ACHN (cell line): ENCODE measurements around the gene ANKLE2.
"Not testable (repeated sequence)": the region's sequence is repeated elsewhere in the genome, so short reads cannot be mapped to it uniquely, and the experiment has no call there.

Source experiments
- DNase-seq: peaks from one replicate; pipeline ENCODE4 v3.0.0-alpha.2; 2015
- in situ Hi-C: cut with HindIII; loops from 2 replicates; pipeline ENCODE4 v1.10.0; 2017; ENCODE audit warnings: low sequenced_read_pairs, low pct_ligation_motif_present, low pct_unique_long_range_greater_than_20kb

The ANKLE2 gene

DNA sequence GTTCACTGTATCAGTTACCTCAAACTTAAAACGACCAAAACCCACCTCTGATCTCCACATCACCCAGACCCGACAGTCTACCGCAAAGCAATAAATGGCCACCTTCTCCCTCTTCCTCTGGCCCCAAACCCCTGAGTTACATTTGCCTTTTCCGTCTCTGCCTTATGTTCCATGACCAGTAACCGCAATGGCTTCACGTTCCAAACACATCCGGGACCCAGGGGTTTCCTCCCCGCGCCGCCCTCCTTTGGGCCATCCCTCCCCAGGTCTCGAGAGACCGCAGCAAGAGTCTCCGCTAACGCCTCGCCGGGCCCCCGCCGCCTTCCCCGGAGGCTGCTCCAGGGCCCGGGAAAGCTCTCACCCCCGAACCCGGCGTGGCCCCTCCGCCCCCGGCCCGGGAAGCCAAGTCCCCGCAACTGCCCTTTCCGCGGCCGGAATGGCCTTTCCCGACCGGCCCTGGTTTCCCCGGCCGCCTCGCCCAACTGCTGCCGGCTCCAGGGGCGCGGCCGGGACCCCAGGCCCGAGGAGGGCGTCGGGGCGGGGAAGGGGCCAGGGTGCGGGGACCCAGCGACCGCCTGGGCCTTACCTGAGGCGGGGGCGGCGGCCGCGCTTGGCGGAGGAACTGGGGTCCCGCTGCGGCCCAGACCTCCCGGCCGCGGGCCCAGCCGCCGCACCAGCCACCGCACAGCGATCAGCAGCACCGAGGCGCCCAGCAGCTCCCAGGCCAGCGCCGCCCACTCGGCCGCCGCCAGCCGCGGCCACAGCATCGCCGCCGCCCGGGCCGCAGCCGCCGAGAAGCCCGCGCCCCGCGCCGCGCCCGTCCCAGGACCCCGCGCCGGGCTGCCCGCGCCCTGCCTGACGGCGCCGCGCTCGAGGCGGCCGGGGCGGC, at the start of gene ANKLE2:
Gene ANKLE2, minus strand, starts transcription at position 801 of the 889 bp plus-strand sequence. Its CDS starts 34 bp downstream, at position 767.
- in situ Hi-C loops, result no loop called here
- DNase-seq, result peak; percentile 92

DNA sequence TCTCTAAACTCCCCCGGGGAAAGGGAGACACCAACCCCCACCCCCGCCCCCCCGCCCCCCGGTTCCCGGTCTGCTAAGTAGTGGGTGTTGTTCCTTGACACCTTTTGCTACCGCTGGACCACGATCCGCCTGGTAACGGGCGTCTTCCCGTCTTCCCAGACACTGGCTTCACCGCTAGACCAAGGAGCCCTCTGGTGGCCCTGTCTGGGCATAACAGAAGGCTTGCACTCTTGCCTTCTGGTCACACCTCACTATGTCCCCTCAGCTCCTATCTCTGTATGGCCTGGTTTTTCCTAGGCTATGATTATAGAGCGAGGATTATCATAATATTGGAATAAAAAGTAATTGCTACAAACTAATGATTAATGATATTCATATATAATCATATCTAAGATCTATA, 47.8 kb upstream of the ANKLE2 start:
- in situ Hi-C loops, result not testable (repeated sequence)
- DNase-seq, result peak; percentile 46

DNA sequence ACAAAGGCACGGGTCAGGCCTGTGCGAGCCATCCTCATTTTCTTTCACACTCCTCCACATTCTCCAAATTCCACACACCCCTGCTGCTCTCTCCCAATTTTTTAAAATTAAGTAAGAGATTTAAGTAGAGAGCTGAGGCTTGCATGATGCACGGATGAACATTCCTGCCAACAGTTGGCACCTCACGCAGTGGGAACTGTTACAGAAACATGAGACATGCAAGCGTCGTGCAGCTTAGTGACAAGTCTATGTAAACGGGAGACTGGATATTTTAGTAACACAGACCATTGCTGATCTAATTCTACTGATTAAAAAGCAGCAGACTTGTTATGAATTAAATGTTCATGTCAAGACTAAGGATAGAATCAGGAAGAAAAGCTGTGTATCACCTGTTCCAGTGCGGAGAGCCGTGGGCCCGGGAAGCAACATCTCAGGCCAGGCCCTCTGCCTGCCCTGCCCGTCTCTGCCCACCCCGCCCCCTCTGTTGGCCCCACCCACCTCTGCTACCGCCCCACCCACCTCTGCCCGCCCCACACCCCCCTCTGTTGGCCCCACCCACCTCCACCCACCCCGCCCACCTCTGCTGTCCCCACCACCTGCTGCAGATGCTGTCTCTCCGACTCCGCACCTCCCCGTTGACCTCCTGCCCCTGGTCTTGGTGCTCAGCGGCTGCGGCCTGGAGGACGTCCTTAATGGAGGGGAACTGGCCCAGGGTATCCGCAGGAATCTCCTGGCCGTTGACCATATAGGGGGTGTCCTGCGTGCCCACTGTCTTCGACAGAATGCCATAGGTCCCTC, 45.9 kb upstream of the ANKLE2 start:
- in situ Hi-C loops, result no loop called here
- peak; percentile 14 for DNase-seq

DNA sequence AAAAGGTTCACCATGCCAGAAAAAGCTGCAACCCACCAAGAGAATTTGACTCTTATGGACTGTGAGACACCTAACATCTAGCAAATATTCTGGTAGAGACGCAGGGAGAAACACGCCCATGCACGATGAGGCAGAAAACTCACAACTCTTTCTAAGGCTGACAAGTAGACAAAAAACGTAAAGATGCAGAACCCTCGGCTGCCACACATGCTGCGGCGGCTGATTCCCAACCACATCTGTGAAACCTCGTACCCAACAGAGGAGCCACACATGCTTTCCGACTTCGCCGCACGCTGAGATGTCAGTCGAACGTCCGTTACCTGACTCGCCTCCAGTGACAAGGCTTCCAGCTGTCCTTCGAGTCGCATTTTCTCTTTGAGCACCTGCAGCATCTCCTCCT, 45.2 kb upstream of the ANKLE2 start:
- in situ Hi-C loops, result no loop called here
- no peak for DNase-seq

DNA sequence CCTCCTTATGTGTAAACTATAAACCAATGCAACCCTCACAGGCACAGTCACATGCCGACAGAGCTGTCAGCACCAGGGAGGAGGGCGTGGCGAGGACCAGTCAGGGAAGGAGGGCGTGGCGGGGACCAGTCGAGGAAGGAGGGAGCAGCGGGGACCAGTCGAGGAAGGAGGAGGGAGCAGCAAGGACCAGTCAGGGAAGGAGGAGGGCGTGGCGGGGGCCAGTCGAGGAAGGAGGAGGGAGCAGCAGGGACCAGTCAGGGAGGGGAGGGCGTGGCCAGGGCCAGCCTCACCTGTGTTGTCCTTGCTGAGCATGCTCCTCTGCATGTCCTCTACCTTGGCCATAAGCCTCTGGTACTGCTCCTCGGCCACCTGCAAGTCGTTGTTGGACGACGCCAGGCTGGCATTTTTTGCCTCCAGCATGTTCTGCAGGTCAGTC, 42.8 kb upstream of the ANKLE2 start:
- in situ Hi-C loops, result no loop called here
- DNase-seq, result no peak

DNA sequence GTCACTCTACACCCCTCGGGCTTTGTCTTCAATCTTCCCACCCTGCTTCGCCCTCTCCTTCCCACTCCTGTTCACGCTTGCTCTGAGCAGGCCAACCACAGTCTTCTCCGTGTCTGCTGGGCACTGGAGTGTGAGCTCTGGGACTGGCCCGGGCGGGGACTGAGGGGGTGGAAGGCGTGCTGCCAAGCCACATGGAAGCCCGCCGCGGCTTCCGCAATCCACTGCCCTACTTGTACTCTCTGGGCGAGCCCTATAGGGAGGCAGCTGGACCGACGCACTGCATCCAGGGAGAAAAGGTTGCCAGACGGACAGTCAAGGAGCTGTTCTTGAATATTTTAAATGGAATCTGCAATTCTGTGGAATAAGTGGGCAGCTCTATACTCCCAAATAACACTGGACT, 42.3 kb upstream of the ANKLE2 start:
- DNase-seq, result no peak
- in situ Hi-C loops, result no loop called here

DNA sequence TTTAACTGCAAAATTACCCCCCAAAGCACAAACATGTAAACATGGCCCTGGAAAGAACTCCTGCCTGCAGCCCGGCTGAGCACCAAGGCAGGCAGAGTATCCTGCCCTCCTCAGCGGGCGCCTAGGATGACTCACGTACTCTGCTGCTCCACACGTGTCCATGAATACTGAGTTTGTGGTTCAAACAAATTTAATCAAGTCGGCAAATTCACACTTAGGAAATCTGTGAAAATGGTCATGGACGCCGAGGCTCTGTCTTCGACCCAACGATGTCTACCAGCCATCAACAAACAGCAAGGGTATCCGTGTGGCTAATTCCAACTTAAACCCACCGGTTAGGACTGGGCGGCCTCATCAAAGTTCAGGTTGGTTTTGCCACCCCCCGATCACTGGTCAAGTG, 41.5 kb upstream of the ANKLE2 start:
- DNase-seq, result no peak
- in situ Hi-C loops, result no loop called here

DNA sequence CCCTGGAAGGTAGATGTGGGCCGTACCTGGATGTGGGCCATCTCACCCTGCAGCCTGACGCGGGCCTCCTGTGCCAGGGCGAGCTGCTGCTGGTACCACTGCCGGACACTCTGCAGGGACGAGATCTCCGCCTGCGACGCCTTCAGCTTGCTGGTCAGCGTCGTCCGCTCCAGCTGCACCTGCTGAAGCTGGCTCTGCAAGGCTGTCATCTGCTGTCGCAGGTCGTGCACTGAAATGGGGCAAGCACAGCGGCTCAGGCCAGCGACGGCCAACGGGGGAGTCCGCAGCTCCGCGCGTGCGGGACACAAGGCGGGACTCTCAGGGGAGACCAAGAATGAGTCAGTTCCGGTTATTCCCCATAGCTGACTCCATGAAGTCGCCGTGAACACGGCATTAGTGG, 40.1 kb upstream of the ANKLE2 start:
- DNase-seq, result no peak
- in situ Hi-C loops, result no loop called here

DNA sequence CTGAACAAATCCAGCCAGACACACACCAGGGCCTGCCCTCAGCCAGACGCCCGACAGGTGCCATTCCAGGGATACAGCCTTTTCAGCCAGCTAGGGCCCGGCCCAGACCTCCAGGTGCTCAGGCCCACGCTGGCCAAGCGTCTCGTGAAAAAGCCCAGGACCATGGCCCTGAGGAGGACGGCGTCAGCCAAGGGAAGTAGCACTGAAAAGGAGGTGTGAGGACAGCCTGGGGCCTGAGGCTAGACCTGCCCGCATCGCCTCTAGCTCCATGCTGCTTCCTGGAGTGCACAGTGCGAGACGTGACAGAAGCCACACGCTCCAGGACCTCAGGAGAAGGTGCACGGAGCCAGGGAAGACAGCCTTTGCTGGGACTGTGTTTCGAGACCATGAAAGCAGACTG, 37.2 kb upstream of the ANKLE2 start:
- in situ Hi-C loops, result no loop called here
- DNase-seq, result no peak

DNA sequence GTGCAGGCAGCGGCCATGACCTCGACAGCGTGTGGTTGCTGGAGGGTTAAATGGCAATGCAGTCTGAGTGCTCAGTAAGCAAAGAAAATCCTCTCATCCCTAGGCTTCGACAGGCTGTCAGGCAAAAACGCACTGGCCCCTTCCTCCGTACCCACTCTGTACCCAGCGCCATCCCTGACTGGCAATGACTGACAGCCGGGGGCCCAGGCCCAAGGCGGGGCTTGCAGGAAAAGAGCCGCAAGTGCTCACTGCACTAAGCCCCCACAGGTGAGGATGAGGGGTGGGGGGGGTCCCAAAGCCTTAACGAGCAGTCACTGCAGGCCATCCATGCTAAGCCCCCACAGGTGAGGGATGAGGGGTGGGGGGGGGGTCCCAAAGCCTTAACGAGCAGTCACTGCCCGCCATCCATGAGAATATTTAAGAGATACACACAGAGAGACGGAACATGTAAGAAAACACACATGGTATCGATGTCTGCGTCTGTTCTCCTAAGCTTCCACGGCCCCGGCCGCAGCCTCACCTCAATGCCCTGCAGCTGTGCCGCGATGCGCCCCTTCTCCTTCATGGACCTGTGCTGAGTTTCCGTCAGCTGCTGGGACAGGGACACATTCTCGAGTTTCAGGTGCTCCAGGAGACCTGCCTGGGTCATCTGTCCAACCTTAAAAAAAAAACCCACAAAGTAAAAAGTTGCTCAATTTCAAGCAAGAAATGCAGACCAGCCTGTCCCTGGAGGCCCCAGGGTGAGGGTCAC, 36.4 kb upstream of the ANKLE2 start:
- DNase-seq, result no peak
- in situ Hi-C loops, result no loop called here

DNA sequence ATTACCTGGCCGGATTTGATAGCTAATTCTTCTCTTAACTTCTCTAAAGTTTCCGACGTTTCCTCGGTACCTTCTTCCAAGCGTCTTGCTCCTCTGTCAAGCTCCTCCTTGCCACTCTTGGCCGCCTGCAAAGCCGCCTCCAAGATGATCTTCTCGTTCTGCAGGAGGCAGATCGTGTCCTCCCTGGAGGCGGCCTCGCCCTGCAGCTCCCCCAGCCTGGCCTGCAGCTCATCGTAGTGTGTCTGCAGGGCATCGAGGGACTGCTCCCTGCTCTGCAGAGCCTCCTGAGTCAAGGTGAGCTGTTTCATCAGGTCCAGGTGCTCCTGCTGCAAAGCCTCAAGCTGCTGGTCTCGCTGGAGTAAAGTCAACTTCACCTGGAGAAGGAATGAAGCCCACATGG, 34.2 kb upstream of the ANKLE2 start:
- no peak for DNase-seq
- in situ Hi-C loops, result no loop called here

DNA sequence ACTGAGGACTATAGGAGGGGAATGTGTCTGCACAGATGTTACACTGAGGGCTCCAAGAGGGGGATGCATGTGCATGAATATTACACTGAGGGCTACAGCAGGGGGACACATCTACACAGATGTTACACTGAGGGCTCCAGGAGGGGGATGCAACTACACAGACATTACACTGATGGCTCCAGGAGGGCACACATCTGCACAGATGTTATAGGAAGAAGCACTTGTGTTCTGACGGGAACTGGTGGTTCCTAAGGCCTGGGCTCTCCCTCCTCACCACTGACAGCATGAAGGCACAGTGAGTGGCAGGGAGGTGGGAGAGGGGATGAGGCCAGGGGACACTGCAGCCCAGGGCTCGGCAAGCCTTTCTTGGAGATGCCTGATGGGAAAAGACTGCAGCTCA, 30.3 kb upstream of the ANKLE2 start:
- in situ Hi-C loops, DNase-seq: not testable (repeated sequence)

DNA sequence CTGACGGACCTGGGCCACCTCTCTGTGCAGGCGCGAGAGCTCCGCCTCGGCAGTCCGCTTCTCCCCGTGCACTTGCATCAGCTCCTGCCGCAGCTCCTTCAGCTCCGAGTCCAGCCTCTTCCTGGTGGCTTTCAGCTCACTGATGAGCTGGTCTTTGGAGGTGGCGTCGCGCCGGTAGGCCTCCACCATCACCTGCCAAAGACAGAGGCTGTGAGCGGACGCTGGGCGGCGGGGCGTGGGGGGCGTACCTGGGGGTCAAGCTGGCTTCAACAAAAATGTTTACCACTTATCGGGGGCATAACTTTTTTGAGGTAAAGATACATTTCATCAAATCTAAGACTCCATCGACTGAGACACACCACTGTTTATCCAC, 27.5 kb upstream of the ANKLE2 start:
- in situ Hi-C loops, result no loop called here
- no peak for DNase-seq

DNA sequence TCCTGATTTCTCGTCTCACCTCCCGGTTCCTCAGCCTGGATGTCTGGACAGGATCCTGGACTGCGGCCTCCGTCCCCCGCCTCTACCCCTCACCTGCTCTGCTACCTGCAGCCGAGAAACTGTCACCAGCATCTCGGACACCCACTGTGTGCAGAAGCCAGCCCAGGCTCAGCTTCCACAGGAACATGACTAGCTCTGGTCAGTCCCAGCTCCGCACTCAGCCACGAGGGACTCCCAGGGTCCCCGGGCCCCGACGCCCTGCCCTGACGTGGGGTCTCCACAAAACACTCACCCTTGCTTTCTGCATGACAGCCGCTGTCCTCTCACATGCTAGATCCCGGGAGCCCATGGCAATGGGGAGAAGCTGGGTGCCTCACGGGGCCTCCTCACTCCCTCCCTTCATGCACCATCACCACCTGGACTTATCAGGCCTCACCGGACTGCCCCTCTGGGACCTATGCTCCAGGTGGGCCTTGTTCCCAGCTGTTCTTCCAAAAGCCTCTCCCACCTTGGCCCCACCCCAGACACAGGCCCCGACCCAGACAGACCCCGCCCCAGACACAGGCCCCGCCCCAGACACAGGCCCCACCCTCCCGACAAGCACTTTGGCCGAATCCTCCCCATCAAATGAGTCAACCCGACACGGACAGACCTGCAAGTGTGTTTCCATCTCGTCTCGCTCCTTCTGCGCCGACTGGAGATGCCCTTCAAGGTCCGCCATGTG, 26.9 kb upstream of the ANKLE2 start:
- in situ Hi-C loops, result no loop called here
- DNase-seq, result no peak

DNA sequence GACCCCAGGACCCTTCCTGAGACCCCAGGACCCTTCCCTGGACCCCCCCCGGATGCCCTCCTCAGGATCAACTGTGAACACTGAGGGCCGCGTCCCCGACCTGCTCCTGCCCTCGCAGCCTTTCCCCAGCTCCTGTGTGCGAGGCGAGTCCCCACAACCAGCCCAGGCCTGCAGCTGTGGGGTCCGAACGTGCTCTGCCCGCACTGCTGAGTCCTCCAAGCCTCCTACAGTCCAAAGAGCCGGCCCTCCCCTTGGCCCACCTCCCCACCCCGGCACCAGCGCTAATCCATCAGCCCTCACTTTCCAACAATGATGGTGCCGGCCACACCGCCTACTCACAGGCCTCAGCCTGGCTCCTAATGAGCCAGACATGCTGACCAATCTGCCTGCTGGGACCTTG, 26.2 kb upstream of the ANKLE2 start:
- DNase-seq, result no peak
- in situ Hi-C loops, result no loop called here

DNA sequence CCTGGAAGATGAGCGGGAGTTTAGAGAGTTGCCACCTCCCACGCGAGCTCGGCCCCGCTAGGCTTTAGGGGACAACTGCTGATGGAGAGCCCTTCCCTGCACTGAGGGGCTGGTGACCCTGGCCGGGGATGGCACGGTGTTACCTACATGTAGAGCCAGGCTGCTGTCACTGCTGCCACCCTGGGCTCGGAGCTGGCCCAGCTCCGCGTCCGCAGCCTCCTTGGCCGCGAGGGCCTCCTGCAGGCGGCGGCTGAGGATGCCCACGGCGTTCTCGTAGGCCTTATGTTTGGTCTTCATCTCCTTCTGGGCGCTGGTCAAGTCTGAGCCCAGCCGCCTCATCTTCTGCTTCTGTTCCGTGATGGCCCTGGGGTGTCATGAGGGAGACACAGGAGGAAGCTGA, 24.6 kb upstream of the ANKLE2 start:
- no peak for DNase-seq

DNA sequence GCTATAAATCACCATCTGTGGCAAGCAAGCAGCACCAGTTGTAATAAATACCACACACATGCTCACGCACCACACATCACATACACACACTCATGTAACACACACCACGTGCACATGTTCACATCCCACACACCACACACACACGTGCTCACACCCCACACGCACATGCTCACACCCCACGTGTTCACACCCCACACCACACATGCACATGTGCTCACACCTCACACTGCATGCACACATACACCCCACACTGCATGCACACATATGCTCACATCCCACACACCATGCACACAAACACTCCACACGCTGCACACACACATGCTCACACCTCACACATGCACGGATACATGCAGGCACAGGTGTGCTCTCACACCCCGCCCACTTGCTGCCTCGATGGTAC, 22.9 kb upstream of the ANKLE2 start:
- in situ Hi-C loops, result no loop called here

More for the DNA sequence above, 24.6 kb upstream of the ANKLE2 start:
- in situ Hi-C loops, result no loop called here

DNA sequence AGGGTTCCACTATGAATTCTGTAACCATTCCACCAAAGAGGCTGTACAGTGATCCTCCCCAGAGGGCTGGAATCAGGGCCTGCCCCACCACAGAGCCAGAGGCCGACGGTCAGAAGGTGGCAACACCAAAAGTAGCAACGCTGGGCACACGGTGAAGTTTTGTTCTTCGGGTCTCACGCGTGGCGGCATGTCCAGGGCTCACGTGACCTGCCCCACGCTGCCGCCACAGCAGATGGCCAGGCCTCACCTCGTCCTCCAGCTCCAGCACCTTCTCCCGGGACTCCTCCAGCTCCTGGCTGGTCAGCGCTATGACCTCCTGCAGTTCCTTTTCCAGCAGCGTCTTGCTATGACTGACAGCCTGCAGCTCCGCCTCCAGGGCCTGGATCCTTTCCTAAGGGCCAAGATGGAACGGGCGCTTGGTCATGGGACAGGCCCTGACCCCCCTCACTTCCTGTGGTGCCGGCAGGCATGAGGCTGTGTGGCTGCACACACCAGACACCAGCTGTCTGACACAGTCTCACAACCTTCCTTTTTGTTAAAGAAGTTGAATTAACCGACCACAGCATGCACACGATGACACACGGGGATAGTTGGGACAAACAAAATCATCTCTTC, 22.4 kb upstream of the ANKLE2 start:
- in situ Hi-C loops, result no loop called here
- DNase-seq, result no peak

More for the DNA sequence above, 22.9 kb upstream of the ANKLE2 start:
- no peak for DNase-seq
